HL-60 (cell line): ENCODE measurements around the gene PRPF18.

Source experiments
- POLR2AphosphoS5 ChIP-seq: IDR thresholded peaks from 2 replicates; pipeline ENCODE4 v1.6.1; 2012; ENCODE audit warnings: low read depth
- SPI1 ChIP-seq: IDR thresholded peaks from 2 replicates; pipeline ENCODE4 v1.6.1; 2012; ENCODE audit warnings: low read depth, mild to moderate bottlenecking, borderline replicate concordance
- TF ChIP-seq, protein P1 (sequence below): IDR thresholded peaks from one replicate; pipeline ENCODE4 v1.5.1; 2011; ENCODE audit warnings: low read length, control low read depth, inconsistent platforms; ENCODE audit not compliant: insufficient read depth
- TF ChIP-seq, protein P2 (sequence below): IDR thresholded peaks from 2 replicates; pipeline ENCODE4 v1.6.1; 2012; ENCODE audit warnings: low read depth; ENCODE audit not compliant: insufficient replicate concordance

- TF ChIP-seq, protein P1, sequence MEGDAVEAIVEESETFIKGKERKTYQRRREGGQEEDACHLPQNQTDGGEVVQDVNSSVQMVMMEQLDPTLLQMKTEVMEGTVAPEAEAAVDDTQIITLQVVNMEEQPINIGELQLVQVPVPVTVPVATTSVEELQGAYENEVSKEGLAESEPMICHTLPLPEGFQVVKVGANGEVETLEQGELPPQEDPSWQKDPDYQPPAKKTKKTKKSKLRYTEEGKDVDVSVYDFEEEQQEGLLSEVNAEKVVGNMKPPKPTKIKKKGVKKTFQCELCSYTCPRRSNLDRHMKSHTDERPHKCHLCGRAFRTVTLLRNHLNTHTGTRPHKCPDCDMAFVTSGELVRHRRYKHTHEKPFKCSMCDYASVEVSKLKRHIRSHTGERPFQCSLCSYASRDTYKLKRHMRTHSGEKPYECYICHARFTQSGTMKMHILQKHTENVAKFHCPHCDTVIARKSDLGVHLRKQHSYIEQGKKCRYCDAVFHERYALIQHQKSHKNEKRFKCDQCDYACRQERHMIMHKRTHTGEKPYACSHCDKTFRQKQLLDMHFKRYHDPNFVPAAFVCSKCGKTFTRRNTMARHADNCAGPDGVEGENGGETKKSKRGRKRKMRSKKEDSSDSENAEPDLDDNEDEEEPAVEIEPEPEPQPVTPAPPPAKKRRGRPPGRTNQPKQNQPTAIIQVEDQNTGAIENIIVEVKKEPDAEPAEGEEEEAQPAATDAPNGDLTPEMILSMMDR: no peak
- TF ChIP-seq, protein P2, sequence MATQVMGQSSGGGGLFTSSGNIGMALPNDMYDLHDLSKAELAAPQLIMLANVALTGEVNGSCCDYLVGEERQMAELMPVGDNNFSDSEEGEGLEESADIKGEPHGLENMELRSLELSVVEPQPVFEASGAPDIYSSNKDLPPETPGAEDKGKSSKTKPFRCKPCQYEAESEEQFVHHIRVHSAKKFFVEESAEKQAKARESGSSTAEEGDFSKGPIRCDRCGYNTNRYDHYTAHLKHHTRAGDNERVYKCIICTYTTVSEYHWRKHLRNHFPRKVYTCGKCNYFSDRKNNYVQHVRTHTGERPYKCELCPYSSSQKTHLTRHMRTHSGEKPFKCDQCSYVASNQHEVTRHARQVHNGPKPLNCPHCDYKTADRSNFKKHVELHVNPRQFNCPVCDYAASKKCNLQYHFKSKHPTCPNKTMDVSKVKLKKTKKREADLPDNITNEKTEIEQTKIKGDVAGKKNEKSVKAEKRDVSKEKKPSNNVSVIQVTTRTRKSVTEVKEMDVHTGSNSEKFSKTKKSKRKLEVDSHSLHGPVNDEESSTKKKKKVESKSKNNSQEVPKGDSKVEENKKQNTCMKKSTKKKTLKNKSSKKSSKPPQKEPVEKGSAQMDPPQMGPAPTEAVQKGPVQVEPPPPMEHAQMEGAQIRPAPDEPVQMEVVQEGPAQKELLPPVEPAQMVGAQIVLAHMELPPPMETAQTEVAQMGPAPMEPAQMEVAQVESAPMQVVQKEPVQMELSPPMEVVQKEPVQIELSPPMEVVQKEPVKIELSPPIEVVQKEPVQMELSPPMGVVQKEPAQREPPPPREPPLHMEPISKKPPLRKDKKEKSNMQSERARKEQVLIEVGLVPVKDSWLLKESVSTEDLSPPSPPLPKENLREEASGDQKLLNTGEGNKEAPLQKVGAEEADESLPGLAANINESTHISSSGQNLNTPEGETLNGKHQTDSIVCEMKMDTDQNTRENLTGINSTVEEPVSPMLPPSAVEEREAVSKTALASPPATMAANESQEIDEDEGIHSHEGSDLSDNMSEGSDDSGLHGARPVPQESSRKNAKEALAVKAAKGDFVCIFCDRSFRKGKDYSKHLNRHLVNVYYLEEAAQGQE: no peak
- no peak for TF ChIP-seq POLR2AphosphoS5
- TF ChIP-seq SPI1: no peak
Observed at GRCh38 chr10:13658264-13658663, 71.5 kb downstream of the PRPF18 start.
